ENCODE results near the gene MEG3. TPM values are rescaled to one million over a fixed set of nuclear protein-coding genes. Genes with fewer than 3 reads are reported as not detected.

The MEG3 gene
- total RNA-seq, 1 donor from 2014 or later = 24.7 TPM

GRCh38 chr14:100839681-100840111, 13.8 kb downstream of the MEG3 start:
- peak; percentile 30 for DNase-seq
- ATAC-seq (ENCODE audit: poor library complexity) = no peak
- intact Hi-C loops (cut with DNase I) = no loop called here

- peak; percentile 13 for DNase-seq
- intact Hi-C loops (cut with DNase I) = no loop called here
- ATAC-seq (ENCODE audit: poor library complexity) = no peak
Measured at GRCh38 chr14:100840286-100841065, 14.6 kb downstream of the MEG3 start.

- intact Hi-C loops (cut with DNase I) = no loop called here
- DNase-seq (peak; percentile 27), ATAC-seq (ENCODE audit: poor library complexity) (no peak)
Measured at GRCh38 chr14:100841066-100841760, 15.3 kb downstream of the MEG3 start.

GRCh38 chr14:100841761-100842403, 16.0 kb downstream of the MEG3 start:
- DNase-seq = peak; percentile 9
- intact Hi-C loops (cut with DNase I) = no loop called here
- ATAC-seq (ENCODE audit: poor library complexity) = no peak

- intact Hi-C loops (cut with DNase I) = no loop called here
- peak; percentile 49 for ATAC-seq (ENCODE audit: poor library complexity)
- peak; percentile 33 for DNase-seq
Measured at GRCh38 chr14:100842799-100843198, 16.9 kb downstream of the MEG3 start.

- no peak for ATAC-seq (ENCODE audit: poor library complexity)
- peak; percentile 27 for DNase-seq
- intact Hi-C loops (cut with DNase I) = no loop called here
Measured at GRCh38 chr14:100844082-100844408, 18.1 kb downstream of the MEG3 start.

- intact Hi-C loops (cut with DNase I) = no loop called here
Measured at GRCh38 chr14:100844421-100844820, 18.5 kb downstream of the MEG3 start.

GRCh38 chr14:100844846-100845245, 18.9 kb downstream of the MEG3 start:
- DNase-seq (peak; percentile 26), ATAC-seq (ENCODE audit: poor library complexity) (no peak)
- intact Hi-C loops (cut with DNase I) = no loop called here

More at GRCh38 chr14:100844421-100844820, 18.5 kb downstream of the MEG3 start:
- DNase-seq = no peak
- no peak for ATAC-seq (ENCODE audit: poor library complexity)

GRCh38 chr14:100845341-100845740, 19.4 kb downstream of the MEG3 start:
- DNase-seq (peak; percentile 23), ATAC-seq (ENCODE audit: poor library complexity) (no peak)
- intact Hi-C loops (cut with DNase I) = no loop called here

- DNase-seq (no peak), ATAC-seq (ENCODE audit: poor library complexity) (no peak)
- intact Hi-C loops (cut with DNase I) = no loop called here
Measured at GRCh38 chr14:100846309-100846859, 20.5 kb downstream of the MEG3 start.

GRCh38 chr14:100849115-100849781, 23.3 kb downstream of the MEG3 start:
- intact Hi-C loops (cut with DNase I) = no loop called here
- DNase-seq (no peak), ATAC-seq (ENCODE audit: poor library complexity) (no peak)

GRCh38 chr14:100850841-100851585, 25.1 kb downstream of the MEG3 start:
- intact Hi-C loops (cut with DNase I) = loop anchor here (10.0 kb wide), 1 partner anchor 774 kb away; no protein-coding TSS in a partner anchor
- peak; percentile 75 for ATAC-seq (ENCODE audit: poor library complexity)
- DNase-seq = peak; percentile 78

- intact Hi-C loops (cut with DNase I) = loop anchor here (10.0 kb wide), 1 partner anchor 773 kb away; no protein-coding TSS in a partner anchor
- ATAC-seq (ENCODE audit: poor library complexity) = no peak
- peak; percentile 36 for DNase-seq
Measured at GRCh38 chr14:100851586-100851916, 25.6 kb downstream of the MEG3 start.

GRCh38 chr14:100851946-100852620, 26.2 kb downstream of the MEG3 start:
- intact Hi-C loops (cut with DNase I) = loop anchor here (10.0 kb wide), 1 partner anchor 773 kb away; no protein-coding TSS in a partner anchor
- DNase-seq (peak; percentile 45), ATAC-seq (ENCODE audit: poor library complexity) (no peak)

- intact Hi-C loops (cut with DNase I) = loop anchor here (10.0 kb wide), 1 partner anchor 770 kb away; no protein-coding TSS in a partner anchor
- DNase-seq (peak; percentile 6), ATAC-seq (ENCODE audit: poor library complexity) (no peak)
Measured at GRCh38 chr14:100854435-100854834, 28.5 kb downstream of the MEG3 start.

GRCh38 chr14:100855256-100855930, 29.5 kb downstream of the MEG3 start:
- ATAC-seq (ENCODE audit: poor library complexity) = no peak
- peak; percentile 27 for DNase-seq
- intact Hi-C loops (cut with DNase I) = loop anchor here (10.0 kb wide), 1 partner anchor 769 kb away; no protein-coding TSS in a partner anchor
